ENCODE data around the gene ATG5.

DNA sequence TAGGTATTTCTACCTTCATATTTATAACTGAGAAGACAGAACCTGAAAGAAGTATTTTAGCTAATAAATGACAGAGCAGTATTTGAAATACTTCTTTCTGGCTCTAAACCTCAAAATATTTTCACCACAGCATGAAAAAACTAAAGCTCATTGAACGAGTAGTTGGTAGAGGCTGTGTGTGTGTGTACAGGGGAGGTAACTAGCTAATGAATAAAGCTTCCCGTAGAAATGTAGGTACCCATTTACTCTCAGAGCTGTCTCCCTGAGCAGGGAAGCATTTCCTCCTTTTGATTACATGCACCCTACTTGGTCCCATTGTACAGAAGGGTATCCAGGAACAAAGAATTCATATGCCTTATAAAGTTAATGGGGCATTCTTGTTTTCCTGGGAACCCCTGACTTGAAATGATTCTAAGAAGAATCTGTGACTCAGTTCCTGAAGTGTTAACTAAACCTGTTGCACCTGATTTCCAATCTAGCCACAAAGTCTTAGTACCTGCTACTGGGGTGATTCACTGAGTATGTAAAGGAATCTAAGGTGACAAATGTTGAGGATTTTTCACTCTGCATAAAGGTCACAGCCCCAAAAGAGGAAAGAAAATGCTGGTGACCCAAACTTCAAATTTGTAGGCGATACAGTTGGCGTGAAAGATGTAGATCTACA lies 47.4 kb upstream of the ATG5 start:
- TF ChIP-seq ZBTB7A (tag by site-specific recombination; IDR thresholded peaks at IDR 0.05; ENCODE audit: low read depth) (no peak), MEIS1 (CRISPR knock-in tag; IDR thresholded peaks at IDR 0.05; ENCODE audit: borderline replicate concordance) (no peak), ZBTB8A (tag by site-specific recombination; IDR thresholded peaks at IDR 0.05) (no peak), PRDM2 (tag by site-specific recombination; IDR thresholded peaks at IDR 0.05; ENCODE audit: borderline replicate concordance) (no peak), OSR2 (tag by site-specific recombination; IDR thresholded peaks at IDR 0.05) (no peak), ZNF37A (tag by site-specific recombination; IDR thresholded peaks at IDR 0.05) (no peak), CTCF (tag by site-specific recombination; IDR thresholded peaks at IDR 0.05) (no peak), YY1 (tag by site-specific recombination; IDR thresholded peaks at IDR 0.05) (no peak), PATZ1 (tag by site-specific recombination; IDR thresholded peaks at IDR 0.05) (no peak)
- TF ChIP-seq, protein P1, sequence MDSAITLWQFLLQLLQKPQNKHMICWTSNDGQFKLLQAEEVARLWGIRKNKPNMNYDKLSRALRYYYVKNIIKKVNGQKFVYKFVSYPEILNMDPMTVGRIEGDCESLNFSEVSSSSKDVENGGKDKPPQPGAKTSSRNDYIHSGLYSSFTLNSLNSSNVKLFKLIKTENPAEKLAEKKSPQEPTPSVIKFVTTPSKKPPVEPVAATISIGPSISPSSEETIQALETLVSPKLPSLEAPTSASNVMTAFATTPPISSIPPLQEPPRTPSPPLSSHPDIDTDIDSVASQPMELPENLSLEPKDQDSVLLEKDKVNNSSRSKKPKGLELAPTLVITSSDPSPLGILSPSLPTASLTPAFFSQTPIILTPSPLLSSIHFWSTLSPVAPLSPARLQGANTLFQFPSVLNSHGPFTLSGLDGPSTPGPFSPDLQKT (IDR thresholded peaks at IDR 0.05; ENCODE audit: borderline replicate concordance, low read depth, low read length) = no peak
- TF ChIP-seq, protein P2, sequence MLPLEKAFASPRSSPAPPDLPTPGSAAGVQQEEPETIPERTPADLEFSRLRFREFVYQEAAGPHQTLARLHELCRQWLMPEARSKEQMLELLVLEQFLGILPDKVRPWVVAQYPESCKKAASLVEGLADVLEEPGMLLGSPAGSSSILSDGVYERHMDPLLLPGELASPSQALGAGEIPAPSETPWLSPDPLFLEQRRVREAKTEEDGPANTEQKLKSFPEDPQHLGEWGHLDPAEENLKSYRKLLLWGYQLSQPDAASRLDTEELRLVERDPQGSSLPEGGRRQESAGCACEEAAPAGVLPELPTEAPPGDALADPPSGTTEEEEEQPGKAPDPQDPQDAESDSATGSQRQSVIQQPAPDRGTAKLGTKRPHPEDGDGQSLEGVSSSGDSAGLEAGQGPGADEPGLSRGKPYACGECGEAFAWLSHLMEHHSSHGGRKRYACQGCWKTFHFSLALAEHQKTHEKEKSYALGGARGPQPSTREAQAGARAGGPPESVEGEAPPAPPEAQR (tag by site-specific recombination; IDR thresholded peaks at IDR 0.05) = no peak
- TF ChIP-seq, protein P3, sequence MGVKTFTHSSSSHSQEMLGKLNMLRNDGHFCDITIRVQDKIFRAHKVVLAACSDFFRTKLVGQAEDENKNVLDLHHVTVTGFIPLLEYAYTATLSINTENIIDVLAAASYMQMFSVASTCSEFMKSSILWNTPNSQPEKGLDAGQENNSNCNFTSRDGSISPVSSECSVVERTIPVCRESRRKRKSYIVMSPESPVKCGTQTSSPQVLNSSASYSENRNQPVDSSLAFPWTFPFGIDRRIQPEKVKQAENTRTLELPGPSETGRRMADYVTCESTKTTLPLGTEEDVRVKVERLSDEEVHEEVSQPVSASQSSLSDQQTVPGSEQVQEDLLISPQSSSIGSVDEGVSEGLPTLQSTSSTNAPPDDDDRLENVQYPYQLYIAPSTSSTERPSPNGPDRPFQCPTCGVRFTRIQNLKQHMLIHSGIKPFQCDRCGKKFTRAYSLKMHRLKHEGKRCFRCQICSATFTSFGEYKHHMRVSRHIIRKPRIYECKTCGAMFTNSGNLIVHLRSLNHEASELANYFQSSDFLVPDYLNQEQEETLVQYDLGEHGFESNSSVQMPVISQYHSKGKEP (tag by site-specific recombination; IDR thresholded peaks at IDR 0.05) = no peak

Measured in HEK293 (cell line).